OCI-LY7 (cell line): ENCODE measurements around the gene FOXF1. TPM values are rescaled to one million over a fixed set of nuclear protein-coding genes. Genes with fewer than 3 reads are reported as not detected.

Source experiments
- BruUV-seq: library from RNA; stranded (reverse); fragments of 400-500 nt; replicated peaks from 2 replicates; lab custom pipeline; 2021; lab: Mats Ljungman, UMichigan
- CTCF ChIA-PET: fragments of 300-600 bp; sonication (Branson Sonifier 250); formaldehyde crosslinking; loops from one replicate; lab custom pipeline; 2022; ENCODE audit warnings: antibody characterized with exemption; ENCODE audit not compliant: unreplicated experiment; lab: Charles Lee
- POLR2A ChIA-PET: fragments of 300-600 bp; sonication (Branson Sonifier 250); formaldehyde crosslinking; loops from one replicate; lab custom pipeline; 2022; ENCODE audit warnings: antibody characterized with exemption; lab: Charles Lee
- DNase-seq: peaks from one replicate; pipeline ENCODE4 v3.0.0-alpha.2; 2015; ENCODE audit warnings: low spot score
- H2AFZ ChIP-seq: fragments of 200-600 bp; sonication (generic), shearing (Covaris generic); 2 replicates; pipeline ENCODE4 v1.6.1; 2014; ENCODE audit warnings: mild to moderate bottlenecking, antibody characterized with exemption, low read length, moderate library complexity
- H3K27ac ChIP-seq: fragments of 200-600 bp; sonication (generic); 2 replicates; pipeline ENCODE4 v1.5.1; 2014; ENCODE audit warnings: mixed run types, low read depth, mild to moderate bottlenecking, moderate library complexity, low read length, inconsistent platforms; ENCODE audit not compliant: poor library complexity, severe bottlenecking
- H3K36me3 ChIP-seq: fragments of 200-600 bp; sonication (generic); 2 replicates; pipeline ENCODE4 v1.6.1; 2014; ENCODE audit warnings: mild to moderate bottlenecking, antibody characterized with exemption, low read length, moderate library complexity, mixed read lengths; ENCODE audit not compliant: insufficient read depth
- H3K4me1 ChIP-seq: fragments of 200-600 bp; sonication (generic); 2 replicates; pipeline ENCODE4 v1.5.1; 2014; ENCODE audit warnings: mild to moderate bottlenecking, low read length; ENCODE audit not compliant: insufficient read depth, poor library complexity, severe bottlenecking
- H3K4me2 ChIP-seq: fragments of 200-600 bp; sonication (generic); 2 replicates; pipeline ENCODE4 v1.6.1; 2014; ENCODE audit warnings: mild to moderate bottlenecking, low read length
- H3K4me3 ChIP-seq: fragments of 200-600 bp; sonication (generic); 2 replicates; pipeline ENCODE4 v1.5.1; 2014; ENCODE audit warnings: mild to moderate bottlenecking, low read depth, low read length; ENCODE audit not compliant: poor library complexity, severe bottlenecking
- H3K79me2 ChIP-seq: fragments of 200-600 bp; sonication (generic); 2 replicates; pipeline ENCODE4 v1.6.1; 2016; ENCODE audit warnings: low read depth, mild to moderate bottlenecking, low read length, moderate library complexity, mixed read lengths; ENCODE audit not compliant: insufficient read depth
- H3K9me2 ChIP-seq: fragments of 200-600 bp; sonication (generic); 2 replicates; pipeline ENCODE4 v1.6.1; 2016; ENCODE audit warnings: mild to moderate bottlenecking, low read length, mixed read lengths; ENCODE audit not compliant: insufficient read depth
- H3K9me3 ChIP-seq: fragments of 200-600 bp; sonication (generic); 2 replicates; pipeline ENCODE4 v1.6.1; 2014; ENCODE audit warnings: mild to moderate bottlenecking, mixed run types, low read length, mixed read lengths
- H4K20me1 ChIP-seq: fragments of 200-600 bp; sonication (generic); 2 replicates; pipeline ENCODE4 v1.6.1; 2014; ENCODE audit warnings: mild to moderate bottlenecking, antibody characterized with exemption, low read length, moderate library complexity, mixed read lengths; ENCODE audit not compliant: insufficient read depth
- EZH2phosphoT487 ChIP-seq: fragments of 200-600 bp; sonication (generic); IDR thresholded peaks from 2 replicates; pipeline ENCODE4 v1.6.1; 2018; ENCODE audit warnings: low read depth, borderline replicate concordance, mild to moderate bottlenecking, mixed run types, antibody characterized with exemption, low read length, moderate library complexity, mixed read lengths
- intact Hi-C: fragments of 100-400 bp; cut with micrococcal nuclease; formaldehyde crosslinking; loops from one replicate; pipeline ENCODE4 v1.10.0; 2022; ENCODE audit not compliant: unreplicated experiment
- total RNA-seq, 2 experiments: library from RNA; depleted of rRNA in 1 of 2; stranded (reverse); fragments of >200 nt in 1 of 2; shearing (Covaris generic) in 1 of 2; gene quantifications; 2 replicates each; pipeline ENCODE4 v1.2.3, GENCODE V29; 2014 to 2022
- TF ChIP-seq, protein P1 (sequence below): fragments of 200-600 bp; sonication (generic); conservative IDR thresholded peaks from 2 replicates; pipeline ENCODE4 v1.5.1; 2014; ENCODE audit warnings: mild to moderate bottlenecking, antibody characterized with exemption, low read length, moderate library complexity, mixed read lengths

The FOXF1 gene
- total RNA-seq, 2 experiments from 2014 or later: not detected

DNA sequence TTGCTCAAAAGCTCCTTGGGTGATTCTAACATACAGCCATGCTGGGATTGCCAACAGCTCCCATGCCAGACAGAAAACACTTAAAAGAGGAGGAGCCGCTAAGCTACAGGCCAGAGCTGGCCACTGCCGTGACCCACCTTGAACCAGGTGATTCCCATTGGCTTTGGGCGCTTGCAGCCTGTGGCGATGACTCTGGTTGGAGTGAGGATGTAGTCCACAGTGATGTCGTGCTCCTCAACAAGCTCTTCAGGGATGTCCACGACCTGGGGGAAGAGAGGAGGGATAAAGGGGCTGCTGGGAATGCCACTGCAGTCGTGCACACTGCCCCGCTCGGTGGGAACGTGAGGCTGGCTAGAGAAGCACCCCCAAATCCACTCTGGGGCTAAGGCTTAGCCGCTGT, 31.2 kb downstream of the FOXF1 start:
- Histone ChIP-seq H3K79me2 (no peaks in the 10 kb centered on the region), H3K4me1 (peaks cover 14% of the 10 kb centered on the region), H4K20me1 (no peaks in the 10 kb centered on the region), H3K36me3 (peaks cover 19% of the 10 kb centered on the region), H3K4me2 (no peak overlapping the region), H3K9me3 (no peaks in the 10 kb centered on the region), H3K4me3 (no peak overlapping the region), H3K9me2 (no peaks in the 10 kb centered on the region), H2AFZ (no peak overlapping the region), H3K27ac (no peak overlapping the region)
- intact Hi-C loops: no loop called here
- ChIA-PET CTCF (no interaction called here), POLR2A (no interaction called here)
- BruUV-seq: no TSS peak
- DNase-seq: no peak
- TF ChIP-seq, protein P1, sequence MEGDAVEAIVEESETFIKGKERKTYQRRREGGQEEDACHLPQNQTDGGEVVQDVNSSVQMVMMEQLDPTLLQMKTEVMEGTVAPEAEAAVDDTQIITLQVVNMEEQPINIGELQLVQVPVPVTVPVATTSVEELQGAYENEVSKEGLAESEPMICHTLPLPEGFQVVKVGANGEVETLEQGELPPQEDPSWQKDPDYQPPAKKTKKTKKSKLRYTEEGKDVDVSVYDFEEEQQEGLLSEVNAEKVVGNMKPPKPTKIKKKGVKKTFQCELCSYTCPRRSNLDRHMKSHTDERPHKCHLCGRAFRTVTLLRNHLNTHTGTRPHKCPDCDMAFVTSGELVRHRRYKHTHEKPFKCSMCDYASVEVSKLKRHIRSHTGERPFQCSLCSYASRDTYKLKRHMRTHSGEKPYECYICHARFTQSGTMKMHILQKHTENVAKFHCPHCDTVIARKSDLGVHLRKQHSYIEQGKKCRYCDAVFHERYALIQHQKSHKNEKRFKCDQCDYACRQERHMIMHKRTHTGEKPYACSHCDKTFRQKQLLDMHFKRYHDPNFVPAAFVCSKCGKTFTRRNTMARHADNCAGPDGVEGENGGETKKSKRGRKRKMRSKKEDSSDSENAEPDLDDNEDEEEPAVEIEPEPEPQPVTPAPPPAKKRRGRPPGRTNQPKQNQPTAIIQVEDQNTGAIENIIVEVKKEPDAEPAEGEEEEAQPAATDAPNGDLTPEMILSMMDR: no peak
- no peak for TF ChIP-seq EZH2phosphoT487

DNA sequence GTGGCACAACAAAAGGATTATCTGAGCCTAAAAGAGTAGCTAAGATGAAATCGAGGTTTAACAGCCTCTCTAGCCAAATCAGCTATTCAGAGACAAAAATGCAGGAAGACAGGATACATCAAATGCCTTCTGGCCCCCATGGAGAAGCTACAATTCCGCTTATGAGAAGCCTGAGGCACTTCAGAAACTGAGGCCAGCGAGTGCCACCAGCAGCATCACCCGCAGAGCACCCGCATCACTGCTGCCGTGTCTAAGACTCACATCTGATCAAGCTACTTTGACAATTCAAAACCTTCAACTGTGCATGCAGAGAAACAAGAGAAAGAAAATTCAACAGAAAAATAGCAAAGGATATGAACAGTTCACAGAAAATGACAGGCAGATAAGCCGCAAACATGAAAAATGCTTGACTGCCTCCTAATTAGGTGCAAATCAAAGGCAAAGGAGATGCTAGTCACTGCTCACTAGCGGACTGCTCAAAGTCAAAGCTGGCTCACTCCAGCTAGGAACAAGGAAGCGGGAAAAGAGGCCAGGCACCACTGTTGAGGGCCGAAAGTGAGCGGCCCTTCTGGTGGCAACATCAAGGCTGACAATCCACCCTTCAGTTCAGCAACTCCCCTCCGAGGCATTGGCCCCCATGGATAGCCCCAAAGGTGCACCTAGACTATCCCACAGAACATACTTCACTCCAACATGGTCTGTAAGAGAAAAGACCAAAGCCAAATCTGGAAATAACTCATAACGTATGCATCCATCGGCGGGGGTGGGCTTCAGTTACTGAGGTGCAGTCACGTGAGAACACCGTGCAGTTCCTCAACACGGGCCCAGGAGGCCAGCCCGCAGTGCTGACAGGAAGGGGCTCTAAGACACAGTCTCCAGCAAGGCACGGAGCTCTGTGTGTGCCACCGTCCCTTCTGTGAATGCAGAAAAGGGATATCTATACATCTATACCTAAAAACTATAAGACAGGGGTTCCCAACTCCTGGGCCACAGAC, 32.7 kb downstream of the FOXF1 start:
- no peak for DNase-seq
- peaks cover 19% of the 10 kb centered on the region for H3K36me3 ChIP-seq
- peaks cover 14% of the 10 kb centered on the region for H3K4me1 ChIP-seq
- CTCF ChIA-PET: no interaction called here
- H3K4me3 ChIP-seq: no peak overlapping the region
- no TSS peak for BruUV-seq
- H3K4me2 ChIP-seq: no peak overlapping the region
- no peak overlapping the region for H2AFZ ChIP-seq
- no peaks in the 10 kb centered on the region for H3K9me2 ChIP-seq
- no peak overlapping the region for H3K27ac ChIP-seq
- no peaks in the 10 kb centered on the region for H4K20me1 ChIP-seq
- no peaks in the 10 kb centered on the region for H3K9me3 ChIP-seq
- POLR2A ChIA-PET: no interaction called here
- intact Hi-C loops: no loop called here
- no peak for TF ChIP-seq EZH2phosphoT487
- TF ChIP-seq, protein P1: no peak
- H3K79me2 ChIP-seq: no peaks in the 10 kb centered on the region

DNA sequence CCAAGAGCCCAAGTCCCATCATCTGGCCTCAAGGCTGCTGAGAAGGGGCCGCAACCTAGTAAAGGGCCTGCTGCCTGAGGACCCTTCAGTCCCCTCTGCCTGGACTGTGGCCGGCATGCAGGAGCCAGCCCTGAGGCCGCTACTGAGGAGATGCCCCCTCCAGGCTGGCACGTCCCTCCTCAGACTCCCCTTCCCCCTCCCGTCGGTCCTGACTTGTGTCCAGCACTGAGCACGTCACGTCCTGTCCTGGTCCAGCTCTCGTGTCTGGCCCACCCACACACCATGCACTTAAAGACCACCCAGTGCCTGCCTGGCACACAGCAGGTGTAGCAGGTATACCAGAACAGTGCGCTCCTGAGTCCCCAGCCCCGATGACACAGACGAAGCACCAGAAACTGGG, 35.2 kb downstream of the FOXF1 start:
- H3K9me3 ChIP-seq: no peaks in the 10 kb centered on the region
- no peaks in the 10 kb centered on the region for H3K79me2 ChIP-seq
- no peak overlapping the region for H3K27ac ChIP-seq
- intact Hi-C loops: no loop called here
- ChIA-PET POLR2A (no interaction called here), CTCF (no interaction called here)
- no TSS peak for BruUV-seq
- H3K4me2 ChIP-seq: no peak overlapping the region
- DNase-seq: no peak
- peaks cover 14% of the 10 kb centered on the region for H3K4me1 ChIP-seq
- H3K4me3 ChIP-seq: no peak overlapping the region
- H3K9me2 ChIP-seq: no peaks in the 10 kb centered on the region
- no peak overlapping the region for H2AFZ ChIP-seq
- no peaks in the 10 kb centered on the region for H4K20me1 ChIP-seq
- no peak for TF ChIP-seq EZH2phosphoT487
- TF ChIP-seq, protein P1: no peak
- H3K36me3 ChIP-seq: peaks cover 16% of the 10 kb centered on the region
